SK-N-MC (cell line): Measurements from ENCODE around the gene ADGRE1.
"Not testable (repeated sequence)": the region's sequence is repeated elsewhere in the genome, so short reads cannot be mapped to it uniquely, and the experiment has no call there.

Experiments used
- DNase-seq: peaks from one replicate; pipeline ENCODE4 v3.0.0-alpha.2; 2011; ENCODE audit warnings: low read depth, low spot score
- H3K27ac ChIP-seq: fragments of 200-600 bp; sonication (generic); 2 replicates; pipeline ENCODE4 v1.5.1; 2016; ENCODE audit warnings: mixed run types
- H3K36me3 ChIP-seq: fragments of 200-600 bp; sonication (generic); 2 replicates; pipeline ENCODE4 v1.6.1; 2017; ENCODE audit warnings: antibody characterized with exemption, low read length, mixed read lengths; ENCODE audit not compliant: insufficient read depth
- H3K4me3 ChIP-seq: fragments of 200-600 bp; sonication (generic); 2 replicates; pipeline ENCODE4 v1.5.1; 2016
- H3K9ac ChIP-seq: fragments of 200-600 bp; sonication (generic); 2 replicates; pipeline ENCODE4 v1.8.0; 2017; ENCODE audit warnings: mixed run types, mixed read lengths; ENCODE audit not compliant: insufficient read length
- H3K9me3 ChIP-seq: fragments of 200-600 bp; sonication (generic); 2 replicates; pipeline ENCODE4 v1.6.1; 2017; ENCODE audit warnings: low read depth, mild to moderate bottlenecking, antibody characterized with exemption, low read length, moderate library complexity, mixed read lengths
- EZH2 ChIP-seq: fragments of 200-600 bp; sonication (generic); IDR thresholded peaks from one replicate; pipeline ENCODE4 v1.6.1; 2017; ENCODE audit warnings: antibody characterized with exemption
- FOXP2 ChIP-seq: optimal IDR thresholded peaks from 2 replicates; pipeline ENCODE3; 2011; ENCODE audit warnings: mild to moderate bottlenecking, moderate library complexity; ENCODE audit not compliant: insufficient read depth; ENCODE audit errors: extremely low read length, control extremely low read depth
- POLR2AphosphoS5 ChIP-seq: IDR thresholded peaks from 2 replicates; pipeline ENCODE4 v1.6.1; 2012; ENCODE audit warnings: mild to moderate bottlenecking, low read depth, low read length, borderline replicate concordance

Gene ADGRE1

DNA sequence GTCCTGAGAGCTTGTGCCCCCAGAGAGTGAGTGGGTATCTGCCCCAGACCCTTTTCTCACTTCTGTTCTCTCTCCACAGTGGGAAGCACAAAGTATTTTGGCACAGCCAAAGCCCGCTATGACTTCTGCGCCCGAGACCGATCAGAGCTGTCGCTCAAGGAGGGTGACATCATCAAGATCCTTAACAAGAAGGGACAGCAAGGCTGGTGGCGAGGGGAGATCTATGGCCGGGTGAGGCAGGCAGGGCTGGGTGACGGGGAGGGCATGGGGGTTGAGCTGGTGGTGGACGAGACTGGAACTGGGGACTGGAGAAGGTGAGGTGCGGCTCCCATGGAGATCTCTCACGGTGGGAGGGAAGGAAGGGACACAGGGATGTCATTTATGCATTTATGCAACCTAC lies 33.5 kb upstream of the ADGRE1 start:
- no peaks in the 10 kb centered on the region for H3K9me3 ChIP-seq
- no peak overlapping the region for H3K27ac ChIP-seq
- DNase-seq, result no peak
- no peak overlapping the region for H3K4me3 ChIP-seq
- no peak overlapping the region for H3K9ac ChIP-seq
- TF ChIP-seq FOXP2 (no peak), POLR2AphosphoS5 (no peak), EZH2 (no peak)
- no peaks in the 10 kb centered on the region for H3K36me3 ChIP-seq

DNA sequence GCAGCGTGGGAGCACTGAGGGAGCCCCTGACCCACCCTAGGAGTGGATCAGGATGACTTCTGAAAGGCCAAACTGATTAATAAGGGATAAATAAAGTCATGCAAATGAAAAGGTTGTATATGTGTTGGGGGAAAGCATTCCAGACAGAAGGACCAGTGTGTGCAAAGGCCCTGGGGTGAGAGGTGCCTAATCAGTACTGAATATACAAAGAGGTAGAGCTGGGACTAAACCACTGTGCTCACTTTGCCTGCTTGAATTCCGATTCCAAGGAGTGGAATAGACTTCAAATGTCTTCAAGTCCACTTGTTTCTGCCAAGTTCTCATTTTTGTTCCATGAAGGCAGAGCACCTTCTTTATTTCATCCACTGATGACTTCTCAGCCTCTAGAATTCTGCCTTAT lies 32.6 kb upstream of the ADGRE1 start:
- Histone ChIP-seq H3K27ac (no peak overlapping the region), H3K9me3 (no peaks in the 10 kb centered on the region), H3K4me3 (no peak overlapping the region), H3K36me3 (no peaks in the 10 kb centered on the region), H3K9ac (no peak overlapping the region)
- DNase-seq, result no peak
- no peak for TF ChIP-seq EZH2
- TF ChIP-seq FOXP2, result no peak
- no peak for TF ChIP-seq POLR2AphosphoS5

DNA sequence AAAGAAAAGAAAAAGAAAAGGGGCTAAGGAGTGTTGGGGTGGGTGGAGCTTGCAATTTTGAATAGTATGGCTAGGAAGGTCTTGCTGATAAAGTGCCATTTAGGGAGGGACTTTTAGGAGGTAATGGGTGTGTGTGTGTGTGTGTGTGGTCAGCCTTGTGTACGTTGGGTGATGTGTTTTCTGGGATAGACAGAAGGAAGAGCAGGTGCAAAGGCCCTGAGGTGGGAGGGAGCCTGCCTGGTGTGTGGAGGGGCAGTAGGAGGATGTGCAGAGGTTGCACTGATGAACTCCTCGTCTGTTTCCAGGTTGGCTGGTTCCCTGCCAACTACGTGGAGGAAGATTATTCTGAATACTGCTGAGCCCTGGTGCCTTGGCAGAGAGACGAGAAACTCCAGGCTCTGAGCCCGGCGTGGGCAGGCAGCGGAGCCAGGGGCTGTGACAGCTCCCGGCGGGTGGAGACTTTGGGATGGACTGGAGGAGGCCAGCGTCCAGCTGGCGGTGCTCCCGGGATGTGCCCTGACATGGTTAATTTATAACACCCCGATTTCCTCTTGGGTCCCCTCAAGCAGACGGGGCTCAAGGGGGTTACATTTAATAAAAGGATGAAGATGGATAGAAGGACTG lies 30.5 kb upstream of the ADGRE1 start:
- Histone ChIP-seq H3K4me3 (no peak overlapping the region), H3K27ac (no peak overlapping the region), H3K9me3 (no peaks in the 10 kb centered on the region), H3K36me3 (no peaks in the 10 kb centered on the region), H3K9ac (no peak overlapping the region)
- TF ChIP-seq EZH2 (no peak), POLR2AphosphoS5 (no peak), FOXP2 (no peak)
- no peak for DNase-seq

GRCh38 chr19:6861683-6862286 lies 25.6 kb upstream of the ADGRE1 start:
- no peak for DNase-seq
- TF ChIP-seq POLR2AphosphoS5 (no peak), EZH2 (no peak), FOXP2 (no peak)
- Histone ChIP-seq H3K9me3 (no peaks in the 10 kb centered on the region), H3K27ac (no peak overlapping the region), H3K9ac (no peak overlapping the region), H3K4me3 (no peak overlapping the region), H3K36me3 (no peaks in the 10 kb centered on the region)

DNA sequence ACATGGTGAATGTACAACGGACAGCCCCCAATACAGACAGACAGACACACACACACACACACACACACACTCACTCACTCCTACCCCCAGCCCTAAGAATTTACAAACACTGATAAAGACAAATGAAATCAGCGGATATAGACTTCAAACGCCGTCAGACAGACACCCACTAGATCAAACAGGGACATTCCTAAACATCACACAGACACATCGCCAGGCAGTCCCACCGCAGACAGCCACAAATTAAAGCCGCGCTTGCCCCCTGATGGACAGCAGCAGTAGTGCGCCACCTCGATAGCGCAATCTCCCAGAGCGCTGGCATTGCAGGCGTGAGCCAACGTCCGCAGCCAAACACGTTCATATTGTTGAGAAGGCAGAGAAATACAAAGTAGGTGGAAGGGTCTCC lies 24.7 kb upstream of the ADGRE1 start:
- peak overlapping the region; percentile 76 for H3K4me3 ChIP-seq
- H3K27ac ChIP-seq, result no peak overlapping the region
- no peak for TF ChIP-seq FOXP2
- no peak for TF ChIP-seq EZH2
- TF ChIP-seq POLR2AphosphoS5, result no peak
- peak; percentile 67 for DNase-seq
- H3K9ac ChIP-seq, result no peak overlapping the region
- H3K36me3 ChIP-seq, result no peaks in the 10 kb centered on the region
- no peaks in the 10 kb centered on the region for H3K9me3 ChIP-seq

DNA sequence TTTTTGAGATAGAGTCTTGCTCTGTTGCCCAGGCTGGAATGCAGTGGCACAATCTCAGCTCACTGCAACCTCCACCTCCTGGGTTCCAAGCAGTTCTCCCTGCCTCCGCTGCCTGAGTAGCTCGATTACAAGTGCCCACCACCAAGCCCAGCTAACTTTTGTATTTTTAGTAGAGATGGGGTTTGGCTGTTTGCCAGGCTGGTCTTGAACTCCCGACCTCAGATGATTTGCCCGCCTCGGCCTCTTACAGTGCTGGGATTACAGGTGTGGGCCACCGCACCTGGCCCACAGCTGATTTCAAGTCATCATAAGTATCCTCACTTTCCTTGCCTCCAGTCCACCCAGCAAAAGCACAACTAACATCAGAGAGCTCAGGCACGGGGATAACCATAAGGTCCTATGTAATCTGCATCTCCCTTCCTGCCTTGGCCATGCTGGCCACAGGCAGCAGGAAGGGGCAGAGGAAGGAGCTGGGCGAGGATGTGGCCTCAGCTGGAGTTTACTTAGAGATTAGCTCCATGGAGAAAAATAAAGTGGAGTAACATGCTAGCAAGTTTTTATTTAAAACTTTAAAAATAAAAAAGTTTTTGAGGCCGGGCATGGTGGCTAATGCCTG lies 22.9 kb upstream of the ADGRE1 start:
- no peak for DNase-seq
- Histone ChIP-seq H3K4me3 (no peak overlapping the region), H3K36me3 (no peaks in the 10 kb centered on the region), H3K27ac (no peak overlapping the region), H3K9ac (no peak overlapping the region), H3K9me3 (no peaks in the 10 kb centered on the region)
- TF ChIP-seq EZH2 (no peak), POLR2AphosphoS5 (no peak), FOXP2 (no peak)

DNA sequence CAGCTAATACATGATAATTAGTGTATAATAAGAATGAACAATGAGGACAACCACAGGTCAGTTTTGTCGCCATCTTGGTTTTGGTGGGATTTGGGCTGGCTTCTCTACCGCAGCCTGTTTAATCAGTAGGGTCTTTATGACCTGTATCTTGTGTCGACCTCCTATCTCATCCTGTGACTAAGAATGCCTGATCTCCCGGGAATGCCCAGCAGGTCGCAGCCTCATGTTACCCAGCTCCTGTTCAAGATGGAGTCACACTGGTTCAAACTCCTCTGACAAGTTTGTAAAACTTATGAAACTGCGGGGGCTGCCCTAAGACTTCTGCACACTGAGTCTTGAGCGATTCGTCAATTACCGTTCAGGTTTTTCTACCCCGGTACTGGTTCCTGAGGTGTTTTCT lies 21.5 kb upstream of the ADGRE1 start:
- no peak for TF ChIP-seq FOXP2
- TF ChIP-seq POLR2AphosphoS5, result no peak
- no peak for TF ChIP-seq EZH2
- no peak overlapping the region for H3K27ac ChIP-seq
- no peaks in the 10 kb centered on the region for H3K36me3 ChIP-seq

DNA sequence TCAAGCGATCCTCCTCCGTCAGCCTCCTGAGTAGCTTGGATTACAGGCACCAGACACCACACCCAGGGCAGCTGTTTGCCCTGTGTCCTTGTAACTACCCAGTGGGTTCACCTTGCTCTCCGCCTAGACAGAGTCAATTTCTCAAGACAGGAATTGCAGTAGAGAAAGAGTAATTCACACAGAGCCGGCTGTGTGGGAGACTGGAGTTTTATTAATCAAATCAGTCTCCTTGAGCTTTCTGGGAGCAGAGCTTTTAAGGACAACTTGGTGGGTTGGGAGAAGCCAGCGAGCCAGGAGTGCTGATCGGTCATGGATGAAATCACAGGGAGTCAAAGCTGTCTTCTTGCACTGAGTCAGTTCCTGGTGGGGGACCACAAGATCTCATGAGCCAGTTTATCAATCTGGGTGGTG lies 20.6 kb upstream of the ADGRE1 start:
- Histone ChIP-seq H3K9me3 (no peaks in the 10 kb centered on the region), H3K36me3 (no peaks in the 10 kb centered on the region), H3K9ac (no peak overlapping the region), H3K27ac (no peak overlapping the region), H3K4me3 (no peak overlapping the region)
- TF ChIP-seq EZH2 (no peak), POLR2AphosphoS5 (no peak), FOXP2 (no peak)
- no peak for DNase-seq

More for the DNA sequence above, 21.5 kb upstream of the ADGRE1 start:
- Histone ChIP-seq H3K9ac (no peak overlapping the region), H3K4me3 (no peak overlapping the region), H3K9me3 (no peaks in the 10 kb centered on the region)
- no peak for DNase-seq

- TF ChIP-seq EZH2 (no peak), POLR2AphosphoS5 (no peak), FOXP2 (no peak)
Measured at GRCh38 chr19:6868351-6868750, 19.0 kb upstream of the ADGRE1 start.

DNA sequence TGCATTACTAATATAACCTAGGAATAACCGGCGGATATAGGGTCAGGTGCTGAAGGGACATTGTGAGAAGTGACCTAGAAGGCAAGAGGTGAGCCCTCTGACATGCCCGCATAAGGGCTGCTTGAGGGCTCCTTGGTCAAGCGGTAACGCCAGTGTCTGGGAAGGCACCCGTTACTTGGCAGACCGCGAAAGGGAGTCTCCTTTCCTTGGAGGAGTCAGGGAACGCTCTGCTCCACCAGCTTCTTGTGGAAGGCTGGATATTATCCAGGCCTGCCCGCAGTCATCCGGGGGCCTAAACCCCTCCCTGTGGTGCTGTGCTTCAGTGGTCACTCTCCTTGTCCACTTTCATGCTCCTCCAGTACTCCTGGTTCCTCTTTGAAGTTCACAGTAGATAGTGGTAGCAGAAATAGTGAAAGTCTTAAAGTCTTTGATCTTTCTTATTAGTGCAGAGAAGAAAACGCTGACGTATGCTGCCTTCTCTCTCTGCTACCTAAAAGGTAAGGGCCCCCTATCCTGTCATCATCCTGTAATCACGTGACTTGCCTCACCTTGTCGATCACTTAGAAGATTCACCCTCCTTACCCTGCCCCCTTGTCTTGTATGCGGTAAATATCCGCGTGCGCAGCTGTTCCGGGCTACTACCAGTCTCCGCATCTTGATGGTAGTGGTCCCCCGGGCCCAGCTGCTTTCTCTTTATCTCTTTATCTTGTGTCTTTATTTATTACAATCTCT lies 18.1 kb upstream of the ADGRE1 start:
- H3K9ac ChIP-seq, DNase-seq, H3K9me3 ChIP-seq: not testable (repeated sequence)

More at GRCh38 chr19:6868351-6868750, 19.0 kb upstream of the ADGRE1 start:
- Histone ChIP-seq H3K27ac (no peak overlapping the region), H3K4me3 (no peak overlapping the region), H3K9me3 (no peaks in the 10 kb centered on the region), H3K36me3 (no peaks in the 10 kb centered on the region), H3K9ac (no peak overlapping the region)
- DNase-seq, result no peak

More for the DNA sequence above, 18.1 kb upstream of the ADGRE1 start:
- not testable (repeated sequence) for H3K36me3 ChIP-seq, H3K27ac ChIP-seq, H3K4me3 ChIP-seq
